Measurements from ENCODE around the gene C2CD2L. TPM values are rescaled to one million over a fixed set of nuclear protein-coding genes. Genes with fewer than 3 reads are reported as not detected.

The C2CD2L gene
- polyA plus RNA-seq, 2 of the 4 experiments (the other 2 are of a cell fraction): 2.4 to 4.8 TPM

DNA sequence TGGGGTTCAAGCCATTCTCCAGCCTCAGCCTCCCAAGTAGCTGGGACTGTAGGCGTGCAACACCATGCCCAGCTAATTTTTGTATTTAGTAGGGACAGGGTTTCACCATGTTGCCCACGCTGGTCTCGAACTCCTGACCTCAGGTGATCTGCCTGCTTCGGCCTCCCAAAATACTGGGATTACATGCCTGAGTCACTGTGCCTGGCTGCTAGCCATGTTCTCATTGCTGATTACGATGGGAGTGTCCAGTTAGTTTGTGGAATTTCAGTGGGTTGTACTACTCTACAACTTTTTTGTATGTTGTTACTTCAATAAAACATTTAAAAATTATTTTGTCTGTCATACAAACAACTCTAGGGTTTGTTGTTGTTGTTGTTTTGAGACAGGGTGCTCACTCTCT lies 44.4 kb upstream of the C2CD2L start:
- ChIA-PET CTCF (interaction anchor here (0.8 kb wide), 1 partner anchor 373 kb away, joined by 3 read pairs; no protein-coding TSS in a partner anchor), POLR2A (interaction anchor here (0.5 kb wide), 1 partner anchor 39 kb away, joined by 3 read pairs; the partner anchor contains the start of gene DPAGT1)
- ATAC-seq (no peak), DNase-seq (ENCODE audit: low read depth in 1 of 2, low spot score in 1 of 2) (peak in 1 of 2 experiments; percentile 22), FAIRE-seq (no peak)
- 43% methylated on average over 5 of the region's 5 CpGs for WGBS (ENCODE audit: missing lambda C conversion rate)
- Histone ChIP-seq H3K4me3 (no peak overlapping the region), H3K4me1 (peaks cover 12% of the 10 kb centered on the region), H3K4me2 (no peak overlapping the region), H3K27ac (peak overlapping the region in 1 of 2 experiments; percentile 41; a peak in 1 of 6 replicates), H3K9me3 (no peaks in the 10 kb centered on the region)
- TF ChIP-seq ESRRA (IDR thresholded peaks at IDR 0.05; ENCODE audit: borderline replicate concordance, low read length) (no peak), RCOR1 (IDR thresholded peaks at IDR 0.05; ENCODE audit: low read depth, low read length) (no peak), JUNB (IDR thresholded peaks at IDR 0.05) (no peak)
- TF ChIP-seq, protein P1, sequence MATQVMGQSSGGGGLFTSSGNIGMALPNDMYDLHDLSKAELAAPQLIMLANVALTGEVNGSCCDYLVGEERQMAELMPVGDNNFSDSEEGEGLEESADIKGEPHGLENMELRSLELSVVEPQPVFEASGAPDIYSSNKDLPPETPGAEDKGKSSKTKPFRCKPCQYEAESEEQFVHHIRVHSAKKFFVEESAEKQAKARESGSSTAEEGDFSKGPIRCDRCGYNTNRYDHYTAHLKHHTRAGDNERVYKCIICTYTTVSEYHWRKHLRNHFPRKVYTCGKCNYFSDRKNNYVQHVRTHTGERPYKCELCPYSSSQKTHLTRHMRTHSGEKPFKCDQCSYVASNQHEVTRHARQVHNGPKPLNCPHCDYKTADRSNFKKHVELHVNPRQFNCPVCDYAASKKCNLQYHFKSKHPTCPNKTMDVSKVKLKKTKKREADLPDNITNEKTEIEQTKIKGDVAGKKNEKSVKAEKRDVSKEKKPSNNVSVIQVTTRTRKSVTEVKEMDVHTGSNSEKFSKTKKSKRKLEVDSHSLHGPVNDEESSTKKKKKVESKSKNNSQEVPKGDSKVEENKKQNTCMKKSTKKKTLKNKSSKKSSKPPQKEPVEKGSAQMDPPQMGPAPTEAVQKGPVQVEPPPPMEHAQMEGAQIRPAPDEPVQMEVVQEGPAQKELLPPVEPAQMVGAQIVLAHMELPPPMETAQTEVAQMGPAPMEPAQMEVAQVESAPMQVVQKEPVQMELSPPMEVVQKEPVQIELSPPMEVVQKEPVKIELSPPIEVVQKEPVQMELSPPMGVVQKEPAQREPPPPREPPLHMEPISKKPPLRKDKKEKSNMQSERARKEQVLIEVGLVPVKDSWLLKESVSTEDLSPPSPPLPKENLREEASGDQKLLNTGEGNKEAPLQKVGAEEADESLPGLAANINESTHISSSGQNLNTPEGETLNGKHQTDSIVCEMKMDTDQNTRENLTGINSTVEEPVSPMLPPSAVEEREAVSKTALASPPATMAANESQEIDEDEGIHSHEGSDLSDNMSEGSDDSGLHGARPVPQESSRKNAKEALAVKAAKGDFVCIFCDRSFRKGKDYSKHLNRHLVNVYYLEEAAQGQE (IDR thresholded peaks at IDR 0.05): no peak

DNA sequence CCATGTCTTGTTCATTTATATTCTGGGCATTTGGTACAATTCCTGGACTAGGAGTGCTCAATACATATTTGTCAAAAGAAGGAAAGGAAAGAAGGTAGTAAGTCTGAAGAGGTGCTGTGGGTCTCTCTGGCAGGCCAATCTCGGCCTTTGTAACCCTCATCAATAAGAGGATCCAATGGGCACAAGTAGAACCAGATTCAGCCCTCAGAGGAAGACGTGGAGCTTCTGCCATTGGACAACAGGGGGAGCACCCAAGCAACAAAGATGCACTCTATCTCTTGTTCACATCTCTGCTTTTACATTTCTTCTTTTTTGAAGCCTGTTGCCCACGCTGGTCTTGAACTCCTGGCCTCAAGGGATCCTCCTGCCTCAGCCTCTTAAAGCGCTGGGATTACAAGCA lies 41.8 kb upstream of the C2CD2L start:
- FAIRE-seq: no peak
- Histone ChIP-seq H3K27ac (no peak overlapping the region), H3K4me2 (no peak overlapping the region), H3K4me3 (no peak overlapping the region), H3K9me3 (no peaks in the 10 kb centered on the region), H3K4me1 (peaks cover 7% of the 10 kb centered on the region)
- 41% methylated on average over 4 of the region's 4 CpGs for WGBS (ENCODE audit: missing lambda C conversion rate)
- DNase-seq (ENCODE audit: low read depth in 1 of 2, low spot score in 1 of 2): peak; percentile 36 to 52
- ChIA-PET CTCF (interaction anchor here (1.0 to 1.3 kb wide), 4 partner anchors 8 to 34 kb away, joined by 3 to 4 read pairs (median 3); no protein-coding TSS in a partner anchor), POLR2A (interaction anchor here (1.0 kb wide), 1 partner anchor 47 kb away, joined by 3 read pairs; the partner anchor contains the start of genes RPS25 and TRAPPC4)
- peak; percentile 64 to 67; a peak in 4 of 6 replicates for ATAC-seq
- peak; percentile 27; the same call in 1 of the 3 replicates for TF ChIP-seq SMC3 (IDR thresholded peaks at IDR 0.05)
- no peak for TF ChIP-seq ZNF302 (CRISPR knock-in tag; IDR thresholded peaks at IDR 0.05)
- no peak for TF ChIP-seq EP300 (IDR thresholded peaks at IDR 0.05)
- TF ChIP-seq, protein P2, sequence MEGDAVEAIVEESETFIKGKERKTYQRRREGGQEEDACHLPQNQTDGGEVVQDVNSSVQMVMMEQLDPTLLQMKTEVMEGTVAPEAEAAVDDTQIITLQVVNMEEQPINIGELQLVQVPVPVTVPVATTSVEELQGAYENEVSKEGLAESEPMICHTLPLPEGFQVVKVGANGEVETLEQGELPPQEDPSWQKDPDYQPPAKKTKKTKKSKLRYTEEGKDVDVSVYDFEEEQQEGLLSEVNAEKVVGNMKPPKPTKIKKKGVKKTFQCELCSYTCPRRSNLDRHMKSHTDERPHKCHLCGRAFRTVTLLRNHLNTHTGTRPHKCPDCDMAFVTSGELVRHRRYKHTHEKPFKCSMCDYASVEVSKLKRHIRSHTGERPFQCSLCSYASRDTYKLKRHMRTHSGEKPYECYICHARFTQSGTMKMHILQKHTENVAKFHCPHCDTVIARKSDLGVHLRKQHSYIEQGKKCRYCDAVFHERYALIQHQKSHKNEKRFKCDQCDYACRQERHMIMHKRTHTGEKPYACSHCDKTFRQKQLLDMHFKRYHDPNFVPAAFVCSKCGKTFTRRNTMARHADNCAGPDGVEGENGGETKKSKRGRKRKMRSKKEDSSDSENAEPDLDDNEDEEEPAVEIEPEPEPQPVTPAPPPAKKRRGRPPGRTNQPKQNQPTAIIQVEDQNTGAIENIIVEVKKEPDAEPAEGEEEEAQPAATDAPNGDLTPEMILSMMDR (IDR thresholded peaks at IDR 0.05): peak; percentile 29; the same call in 2 of the 3 replicates
- TF ChIP-seq, protein P3, sequence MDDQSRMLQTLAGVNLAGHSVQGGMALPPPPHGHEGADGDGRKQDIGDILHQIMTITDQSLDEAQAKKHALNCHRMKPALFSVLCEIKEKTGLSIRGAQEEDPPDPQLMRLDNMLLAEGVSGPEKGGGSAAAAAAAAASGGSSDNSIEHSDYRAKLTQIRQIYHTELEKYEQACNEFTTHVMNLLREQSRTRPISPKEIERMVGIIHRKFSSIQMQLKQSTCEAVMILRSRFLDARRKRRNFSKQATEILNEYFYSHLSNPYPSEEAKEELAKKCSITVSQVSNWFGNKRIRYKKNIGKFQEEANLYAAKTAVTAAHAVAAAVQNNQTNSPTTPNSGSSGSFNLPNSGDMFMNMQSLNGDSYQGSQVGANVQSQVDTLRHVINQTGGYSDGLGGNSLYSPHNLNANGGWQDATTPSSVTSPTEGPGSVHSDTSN (IDR thresholded peaks at IDR 0.05): no peak
- TF ChIP-seq RAD21 (conservative IDR thresholded peaks at IDR 0.05 in 1 of 2, IDR thresholded peaks at IDR 0.05 in 1 of 2): peak in 1 of 2 experiments; percentile 29; a peak in 1 of 5 replicates

DNA sequence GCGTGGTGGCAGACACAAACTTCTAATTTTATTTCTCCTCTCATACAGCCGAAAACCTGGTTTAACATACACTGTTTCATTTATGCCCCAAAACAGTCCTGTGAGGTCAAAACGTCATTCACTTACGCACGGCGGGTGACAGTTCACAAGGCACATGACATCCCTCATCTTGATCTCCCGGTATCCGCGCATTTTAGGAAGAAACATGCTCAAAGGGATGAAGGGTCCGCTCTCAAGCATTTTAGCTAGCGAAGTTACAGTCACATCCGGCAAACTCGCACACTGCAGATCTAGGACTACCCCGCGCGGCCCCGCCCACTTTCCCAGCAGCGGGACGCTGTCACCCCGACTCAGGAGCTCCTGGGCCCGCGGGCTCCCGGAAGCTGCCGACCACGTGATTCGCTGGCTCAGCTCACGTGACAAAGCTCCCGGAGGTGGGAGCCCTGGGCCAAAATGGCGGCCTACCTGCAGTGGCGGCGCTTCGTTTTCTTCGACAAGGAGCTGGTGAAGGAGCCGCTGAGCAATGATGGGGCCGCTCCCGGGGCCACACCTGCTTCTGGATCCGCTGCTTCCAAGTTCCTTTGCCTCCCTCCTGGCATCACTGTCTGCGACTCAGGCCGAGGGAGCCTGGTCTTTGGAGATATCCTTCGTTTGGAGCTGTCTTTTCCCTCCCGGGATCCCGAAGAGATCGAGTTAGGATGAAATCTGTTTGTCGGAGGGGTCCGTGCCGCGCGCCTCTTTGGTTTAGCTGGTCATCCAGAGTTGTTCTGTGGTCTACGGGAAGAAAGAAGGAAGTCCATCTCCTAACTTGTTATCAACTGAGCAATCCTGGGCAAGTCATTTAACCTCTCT lies 39.5 kb upstream of the C2CD2L start, which contains the start of gene VPS11:
VPS11 (plus strand) TSS at position 448 of the 852 bp plus-strand sequence; CDS start at position 454, 6 bp downstream.
- Histone ChIP-seq H3K4me2 (peak within 1 kb of the TSS; percentile 93), H3K4me1 (peaks cover 5% of the 10 kb centered on the region), H3K9me3 (no peaks in the 10 kb centered on the region), H3K27ac (peak within 1 kb of the TSS; percentile 87 to 95), H3K4me3 (peak within 1 kb of the TSS; percentile 98)
- peak; percentile 93 to 94 for DNase-seq (ENCODE audit: low read depth in 1 of 2, low spot score in 1 of 2)
- POLR2A ChIA-PET: interaction anchor here (0.9 to 1.3 kb wide), 4 partner anchors 11 to 156 kb away, joined by 4 to 33 read pairs (median 12); partner anchors contain the start of genes HMBS and HYOU1
- FAIRE-seq: no peak
- peak; percentile 94 to 97 for ATAC-seq
- under 1% methylated on average over 29 of the region's 49 CpGs for WGBS (ENCODE audit: missing lambda C conversion rate)
- CTCF ChIA-PET: interaction anchor here (1.2 to 1.9 kb wide), 3 partner anchors 11 to 32 kb away, joined by 3 to 6 read pairs (median 4); a partner anchor contains a TSS
- TF ChIP-seq NR3C1 (IDR thresholded peaks at IDR 0.05) (no peak), HOXB5 (CRISPR knock-in tag; IDR thresholded peaks at IDR 0.05) (no peak), MAFK (IDR thresholded peaks at IDR 0.05; ENCODE audit: partially characterized antibody) (no peak), SMC3 (IDR thresholded peaks at IDR 0.05) (no peak), NPAS2 (CRISPR knock-in tag; IDR thresholded peaks at IDR 0.05; ENCODE audit: borderline replicate concordance) (no peak; the same call in 1 of the 2 replicates), ESRRA (IDR thresholded peaks at IDR 0.05; ENCODE audit: borderline replicate concordance, low read length) (no peak), HOXA7 (CRISPR knock-in tag; IDR thresholded peaks at IDR 0.05) (no peak), ZFP36 (IDR thresholded peaks at IDR 0.05; ENCODE audit: borderline replicate concordance, partially characterized antibody) (no peak), MAZ (IDR thresholded peaks at IDR 0.05; ENCODE audit: borderline replicate concordance, low read depth, low read length) (no peak), FOXS1 (CRISPR knock-in tag; IDR thresholded peaks at IDR 0.05) (no peak), MYC (IDR thresholded peaks at IDR 0.05; ENCODE audit: borderline replicate concordance, low read length) (no peak), RARB (CRISPR knock-in tag; IDR thresholded peaks at IDR 0.05) (no peak), BHLHE40 (IDR thresholded peaks at IDR 0.05; ENCODE audit: low read depth, low read length) (no peak)
- TF ChIP-seq, protein P4, sequence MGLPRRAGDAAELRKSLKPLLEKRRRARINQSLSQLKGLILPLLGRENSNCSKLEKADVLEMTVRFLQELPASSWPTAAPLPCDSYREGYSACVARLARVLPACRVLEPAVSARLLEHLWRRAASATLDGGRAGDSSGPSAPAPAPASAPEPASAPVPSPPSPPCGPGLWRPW (IDR thresholded peaks at IDR 0.05): no peak
- TF ChIP-seq, protein P3 (IDR thresholded peaks at IDR 0.05): peak; percentile 52; the same call in 1 of the 2 replicates

Data from A549 (cell line).